HepG2 (cell line): ENCODE data around the gene KCNK17. TPM values are rescaled to one million over a fixed set of nuclear protein-coding genes. Genes with fewer than 3 reads are reported as not detected.

Experiments used
- ATAC-seq: fragments of 200-7000 bp; cut with Tn5 transposase; 3 replicates; pipeline ENCODE4 v1.9.1; 2020; ENCODE audit warnings: mild to moderate bottlenecking, moderate library complexity
- Bru-seq: library from RNA; stranded (reverse); fragments of 400-500 nt; gene quantifications from one replicate; lab custom pipeline; 2021; lab: Mats Ljungman, UMichigan
- BruChase-seq, 2 experiments: library from RNA; stranded (reverse); fragments of 400-500 nt; gene quantifications; one replicate each; lab custom pipeline; 2021; lab: Mats Ljungman, UMichigan
- BruUV-seq: library from RNA; stranded (reverse); fragments of 400-500 nt; replicated peaks from 2 replicates; lab custom pipeline; 2021; lab: Mats Ljungman, UMichigan
- CTCF ChIA-PET: fragments of 300-600 bp; formaldehyde crosslinking; extraction: SDS; loops from one replicate; lab custom pipeline; 2021; ENCODE audit warnings: low total read pairs, inconsistent platforms, low intra/inter-chr PET ratio; lab: Yijun Ruan, JAX
- POLR2A ChIA-PET: fragments of 350-600 bp; sonication (Branson Sonifier 250); formaldehyde crosslinking; loops from one replicate; lab custom pipeline; 2020; ENCODE audit warnings: antibody characterized with exemption, inconsistent platforms; lab: Yijun Ruan, JAX
- DNase-seq: peaks from one replicate; pipeline ENCODE4 v3.0.0-alpha.2; 2015; ENCODE audit warnings: low spot score
- FAIRE-seq: peaks from 3 replicates; lab custom pipeline; 2011; peaks lifted over from hg19 to GRCh38; lab: Jason Lieb, UNC
- H2AFZ ChIP-seq: one replicate; pipeline ENCODE4 v1.6.1; 2011; ENCODE audit warnings: low read length, inconsistent platforms
- H3K27ac ChIP-seq: fragments of 300-600 bp; 3 replicates; pipeline ENCODE4 v1.8.0; 2011; ENCODE audit warnings: mixed run types, mild to moderate bottlenecking, mixed read lengths, low read length, inconsistent platforms; ENCODE audit not compliant: insufficient read depth; ENCODE audit errors: extremely low read length
- H3K27me3 ChIP-seq, 2 experiments: fragments of 200-600 bp in 1 of 2; 2 replicates in 1 of 2; 3 replicates in 1 of 2; pipeline versions ENCODE4 v1.6.0 to v1.8.0; 2011; ENCODE audit warnings: low read length in 2 of 2, mild to moderate bottlenecking in 2 of 2, moderate library complexity in 2 of 2, inconsistent platforms in 1 of 2; ENCODE audit not compliant: insufficient read depth in 2 of 2, control insufficient read depth in 1 of 2
- H3K36me3 ChIP-seq, 2 experiments: fragments of 200-600 bp in 1 of 2; replicated peaks in 1 of 2; 2 replicates in 1 of 2; 3 replicates in 1 of 2; pipeline versions ENCODE4 v1.5.1 to v1.8.0; 2011; ENCODE audit warnings: low read length in 2 of 2, inconsistent platforms in 1 of 2; ENCODE audit not compliant: insufficient read depth in 2 of 2, control insufficient read depth in 1 of 2
- H3K4me1 ChIP-seq: 2 replicates; pipeline ENCODE4 v1.5.1; 2012; ENCODE audit warnings: low read length, inconsistent platforms; ENCODE audit not compliant: insufficient read depth
- H3K4me2 ChIP-seq: 2 replicates; pipeline ENCODE4 v1.6.0; 2011; ENCODE audit warnings: low read depth, low read length, inconsistent platforms
- H3K4me3 ChIP-seq, 3 experiments: fragments of 200-600 bp in 1 of 3; sonication (generic), shearing (Covaris generic) in 1 of 3; replicated peaks in 1 of 3; 2 replicates each; pipeline ENCODE4 v1.5.1; 2011 to 2016; ENCODE audit warnings: low read length in 3 of 3, inconsistent platforms in 2 of 3, low read depth in 2 of 3, mild to moderate bottlenecking in 2 of 3, control low read depth in 1 of 3, mixed read lengths in 1 of 3; ENCODE audit not compliant: insufficient read depth in 1 of 3
- H3K79me2 ChIP-seq: one replicate; pipeline ENCODE4 v1.6.1; 2011; ENCODE audit warnings: low read length, inconsistent platforms; ENCODE audit not compliant: insufficient read depth
- H3K9ac ChIP-seq: 2 replicates; pipeline ENCODE4 v1.6.0; 2011; ENCODE audit warnings: mild to moderate bottlenecking, low read depth, low read length, inconsistent platforms; ENCODE audit not compliant: insufficient read depth
- H3K9me3 ChIP-seq: 2 replicates; pipeline ENCODE4 v1.5.1; 2012; ENCODE audit warnings: mild to moderate bottlenecking, low read length
- H4K20me1 ChIP-seq: 2 replicates; pipeline ENCODE4 v1.6.0; 2011; ENCODE audit warnings: inconsistent platforms, mild to moderate bottlenecking, low read length, moderate library complexity; ENCODE audit not compliant: insufficient read depth
- CREM ChIP-seq, 2 experiments: sonication (generic) in 1 of 2; formaldehyde crosslinking in 1 of 2; IDR thresholded peaks; 2 replicates each; pipeline versions ENCODE4 v1.4.0 to v1.6.1; 2016 to 2020; ENCODE audit warnings: antibody characterized with exemption in 1 of 2, mild to moderate bottlenecking in 1 of 2, missing genetic modification reagents in 1 of 2
- DNMT1 ChIP-seq: sonication (generic); formaldehyde crosslinking; IDR thresholded peaks from 2 replicates; pipeline ENCODE4 v1.5.1; 2020; ENCODE audit warnings: mild to moderate bottlenecking, missing genetic modification reagents
- FOXP1 ChIP-seq, 2 experiments: fragments of 450-650 bp in 1 of 2; IDR thresholded peaks; 2 replicates each; pipeline ENCODE4 v1.6.1; 2017 to 2018; ENCODE audit warnings: antibody characterized with exemption in 1 of 2
- IKZF5 ChIP-seq: IDR thresholded peaks from 2 replicates; pipeline ENCODE4 v1.6.1; 2018; ENCODE audit warnings: missing genetic modification reagents, mild to moderate bottlenecking, missing compliant biosample characterization
- NCOA2 ChIP-seq: sonication (generic); formaldehyde crosslinking; IDR thresholded peaks from 2 replicates; pipeline ENCODE4 v1.8.0; 2022; ENCODE audit warnings: inconsistent platforms
- SRSF1 ChIP-seq: fragments of 200-400 bp; formaldehyde crosslinking; optimal IDR thresholded peaks from 2 replicates; pipeline ENCODE3; 2017; ENCODE audit warnings: mild to moderate bottlenecking, low read depth, low read length, moderate library complexity
- SRSF9 ChIP-seq: fragments of 200-400 bp; formaldehyde crosslinking; IDR thresholded peaks from 2 replicates; pipeline ENCODE4 v1.6.1; 2018; ENCODE audit warnings: borderline replicate concordance, mild to moderate bottlenecking, low read depth, low read length; ENCODE audit not compliant: insufficient read depth, poor library complexity, severe bottlenecking
- ZNF335 ChIP-seq: sonication (generic); formaldehyde crosslinking; IDR thresholded peaks from 2 replicates; pipeline ENCODE4 v1.4.0; 2020; ENCODE audit warnings: missing genetic modification reagents
- ZNF430 ChIP-seq: sonication (generic); formaldehyde crosslinking; IDR thresholded peaks from 2 replicates; pipeline ENCODE4 v1.9.0; 2021; ENCODE audit warnings: mild to moderate bottlenecking, missing genetic modification reagents
- ZNF562 ChIP-seq: sonication (generic); formaldehyde crosslinking; IDR thresholded peaks from 2 replicates; pipeline ENCODE4 v1.8.0; 2022; ENCODE audit warnings: missing genetic modification reagents, borderline replicate concordance
- ZSCAN22 ChIP-seq: sonication (generic); formaldehyde crosslinking; IDR thresholded peaks from 2 replicates; pipeline ENCODE4 v1.4.0; 2020; ENCODE audit warnings: mild to moderate bottlenecking, missing genetic modification reagents
- WGBS: methylation state at CpG from one replicate; pipeline ENCODE4 v1.1.6; 2017; ENCODE audit warnings: low lambda C conversion rate; 5-methylcytosine and 5-hydroxymethylcytosine counted together
- in situ Hi-C: cut with HindIII; loops from 2 replicates; pipeline ENCODE4 v1.10.0; 2017; ENCODE audit warnings: low pct_unique_long_range_greater_than_20kb; ENCODE audit not compliant: extremely low pct_ligation_motif_present
- intact Hi-C: fragments of 100-400 bp; cut with micrococcal nuclease; formaldehyde crosslinking; loops from one replicate; pipeline ENCODE4 v1.10.0; 2022; ENCODE audit not compliant: unreplicated experiment
- long read RNA-seq, 2 experiments: library from RNA in 1 of 2; library from polyadenylated mRNA in 1 of 2; stranded (forward) in 1 of 2; unstranded in 1 of 2; transcript quantifications; one replicate each; pipeline ENCODE4 v2.0.0, GENCODE V29; 2019 to 2022
- polyA minus RNA-seq, 3 experiments: library from RNA; depleted of rRNA, polyadenylated mRNA; stranded (reverse); fragments of >200 nt; gene quantifications; 2 replicates each; pipeline ENCODE4 v1.2.3, GENCODE V29; 2011; ENCODE audit warnings: low replicate concordance in 1 of 3
- polyA plus RNA-seq, 8 experiments: library from polyadenylated mRNA; depleted of rRNA in 3 of 8; stranded (reverse) in 7 of 8; unstranded in 1 of 8; fragments of >200 nt; fragmentation: Illumina TruSeq in 4 of 8; extraction: Trizol in 4 of 8; gene quantifications; 2 replicates each; pipeline versions ENCODE4 v1.2.1 to v1.2.3, GENCODE V29; 2011 to 2016; ENCODE audit warnings: low read depth in 4 of 8, missing spikeins in 1 of 8, mixed read lengths in 1 of 8; ENCODE audit not compliant: insufficient read depth in 1 of 8
- total RNA-seq, 5 experiments: library from RNA; depleted of rRNA; stranded (reverse); fragments of >200 nt; fragmentation: Illumina TruSeq; extraction: Trizol; gene quantifications; 2 replicates each; pipeline ENCODE4 v1.2.3, GENCODE V29; 2016; ENCODE audit warnings: low read depth in 1 of 5

Gene KCNK17
- not detected in 2 replicates for total RNA-seq (2016; rRNA removed; fragmentation: Illumina TruSeq; extraction: Trizol)
- total RNA-seq (2016; cell fraction: cytosol; rRNA removed; fragmentation: Illumina TruSeq; extraction: Trizol; ENCODE audit: low read depth), result not detected in 2 replicates
- total RNA-seq (2016; cell fraction: insoluble cytoplasmic fraction; rRNA removed; fragmentation: Illumina TruSeq; extraction: Trizol), result not detected in 2 replicates
- not detected in 2 replicates for total RNA-seq (2016; cell fraction: membrane; rRNA removed; fragmentation: Illumina TruSeq; extraction: Trizol)
- not detected in 2 replicates for total RNA-seq (2016; cell fraction: nucleus; rRNA removed; fragmentation: Illumina TruSeq; extraction: Trizol)
- polyA plus RNA-seq (2011; rRNA removed), result not detected in 2 replicates
- polyA plus RNA-seq (2011; cell fraction: cytosol; rRNA removed), result not detected in 2 replicates
- polyA plus RNA-seq (2011; cell fraction: nucleus; rRNA removed), result not detected in 2 replicates
- not detected in 2 replicates for polyA plus RNA-seq (2012)
- polyA plus RNA-seq (2016; cell fraction: cytosol; fragmentation: Illumina TruSeq; extraction: Trizol; ENCODE audit: low read depth), result not detected in 2 replicates
- not detected in 2 replicates for polyA plus RNA-seq (2016; cell fraction: insoluble cytoplasmic fraction; fragmentation: Illumina TruSeq; extraction: Trizol; ENCODE audit: low read depth)
- not detected in 2 replicates for polyA plus RNA-seq (2016; cell fraction: membrane; fragmentation: Illumina TruSeq; extraction: Trizol; ENCODE audit: low read depth)
- not detected in 2 replicates for polyA plus RNA-seq (2016; cell fraction: nucleus; fragmentation: Illumina TruSeq; extraction: Trizol; ENCODE audit: insufficient read depth, low read depth)
- polyA minus RNA-seq (2011; rRNA and poly(A)+ RNA removed; ENCODE audit: low replicate concordance), result not detected in 2 replicates
- polyA minus RNA-seq (2011; cell fraction: cytosol; rRNA and poly(A)+ RNA removed), result not detected in 2 replicates
- polyA minus RNA-seq (2011; cell fraction: nucleus; rRNA and poly(A)+ RNA removed), result not detected in 2 replicates
- not detected for Bru-seq, nascent RNA
- not detected for BruChase-seq, experiment 1, labeled RNA remaining after a 6-hour chase
- BruChase-seq, experiment 2, labeled RNA remaining after a 2-hour chase, result not detected
- long read RNA-seq, experiment 1, result 0 reads
- long read RNA-seq, experiment 2, result 0 reads

- H4K20me1 ChIP-seq, result peaks cover 5% of the 10 kb centered on the region; the same call in 1 of the 2 replicates
- ATAC-seq, result no peak
- 31% methylated on average over 5 of the region's 28 CpGs for WGBS
- intact Hi-C loops, result no loop called here
- in situ Hi-C loops, result loop anchor here (5.0 kb wide), 1 partner anchor 442 kb away; no protein-coding TSS in a partner anchor
- CTCF ChIA-PET, result no interaction called here
- TF ChIP-seq NCOA2 (CRISPR knock-in tag) (no peak), ZNF562 (no peak), IKZF5 (CRISPR knock-in tag) (no peak), FOXP1 (IDR thresholded peaks at IDR 0.05) (no peak), FOXP1 (CRISPR knock-in tag; IDR thresholded peaks at IDR 0.05) (no peak), ZSCAN22 (CRISPR knock-in tag) (no peak), DNMT1 (CRISPR knock-in tag) (no peak), ZNF335 (CRISPR knock-in tag) (no peak), SRSF9 (no peak), SRSF1 (no peak), ZNF430 (CRISPR knock-in tag) (no peak), CREM (IDR thresholded peaks at IDR 0.05) (no peak), CREM (CRISPR knock-in tag; IDR thresholded peaks at IDR 0.05) (no peak)
- TF ChIP-seq, all 625 proteins: peak for 0
- DNase-seq, result no peak
- Histone ChIP-seq H3K9me3 (no peaks in the 10 kb centered on the region), H3K4me2 (no peak within 1 kb of the TSS), H3K27ac (no peak within 1 kb of the TSS), H3K4me1 (no peaks in the 10 kb centered on the region), H3K27me3 (peaks cover 7 to 42% of the 10 kb centered on the region in 2 experiments; a peak in 4 of 5 replicates), H3K9ac (no peak within 1 kb of the TSS), H3K79me2 (no peaks in the 10 kb centered on the region), H3K4me3 (no peak within 1 kb of the TSS), H3K36me3 (no peaks in the 10 kb centered on the region), H2AFZ (no peak within 1 kb of the TSS)
- POLR2A ChIA-PET, result no interaction called here
- FAIRE-seq, result no peak
- no TSS peak for BruUV-seq
Measured at GRCh38 chr6:39314273-39314795, at the start of gene KCNK17. Gene KCNK17, minus strand, starts transcription at chr6:39314419. Its CDS starts 99 bp downstream, at chr6:39314320.
